ENCODE data around the gene ACAP1. TPM values are rescaled to one million over a fixed set of nuclear protein-coding genes. Genes with fewer than 3 reads are reported as not detected.
"Not testable (repeated sequence)": the region's sequence is repeated elsewhere in the genome, so short reads cannot be mapped to it uniquely, and the experiment has no call there.

The ACAP1 gene
- total RNA-seq, 4 donors from 2014 or later: 0.70 to 12.4 (median 4.5) TPM

DNA sequence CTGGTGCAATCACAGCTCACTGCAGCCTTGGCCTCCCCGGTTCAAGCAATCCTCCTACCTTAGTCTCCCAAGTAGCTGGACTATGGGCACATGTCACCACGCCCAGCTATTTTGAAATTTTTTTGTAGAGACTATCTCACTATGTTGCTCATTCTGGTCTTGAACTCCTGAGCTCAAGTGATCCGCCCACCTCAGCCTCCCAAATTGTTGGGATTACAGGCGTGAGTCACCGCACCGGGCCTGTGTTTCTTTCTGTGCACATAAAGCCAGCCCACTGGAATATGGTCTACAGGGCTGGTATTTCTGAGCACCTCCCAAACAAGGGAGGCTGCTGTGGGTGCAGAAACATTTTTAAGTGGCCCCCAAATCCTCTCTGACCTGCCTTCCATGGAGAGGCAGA is 27.0 kb downstream of the ACAP1 start:
- Histone ChIP-seq H3K27ac (no peak overlapping the region), H3K9me3 (no peaks in the 10 kb centered on the region), H3K27me3 (no peaks in the 10 kb centered on the region), H3K4me1 (no peaks in the 10 kb centered on the region), H3K36me3 (no peaks in the 10 kb centered on the region), H3K4me3 (no peak overlapping the region)
- no peak for DNase-seq (ENCODE audit: low spot score in 2 of 2)
- WGBS: 86% methylated on average over 6 of the region's 6 CpGs
- TF ChIP-seq POLR2A (IDR thresholded peaks at IDR 0.05) (no peak), EP300 (IDR thresholded peaks at IDR 0.05) (no peak), POLR2AphosphoS5 (IDR thresholded peaks at IDR 0.05) (no peak)
- TF ChIP-seq, protein P1, sequence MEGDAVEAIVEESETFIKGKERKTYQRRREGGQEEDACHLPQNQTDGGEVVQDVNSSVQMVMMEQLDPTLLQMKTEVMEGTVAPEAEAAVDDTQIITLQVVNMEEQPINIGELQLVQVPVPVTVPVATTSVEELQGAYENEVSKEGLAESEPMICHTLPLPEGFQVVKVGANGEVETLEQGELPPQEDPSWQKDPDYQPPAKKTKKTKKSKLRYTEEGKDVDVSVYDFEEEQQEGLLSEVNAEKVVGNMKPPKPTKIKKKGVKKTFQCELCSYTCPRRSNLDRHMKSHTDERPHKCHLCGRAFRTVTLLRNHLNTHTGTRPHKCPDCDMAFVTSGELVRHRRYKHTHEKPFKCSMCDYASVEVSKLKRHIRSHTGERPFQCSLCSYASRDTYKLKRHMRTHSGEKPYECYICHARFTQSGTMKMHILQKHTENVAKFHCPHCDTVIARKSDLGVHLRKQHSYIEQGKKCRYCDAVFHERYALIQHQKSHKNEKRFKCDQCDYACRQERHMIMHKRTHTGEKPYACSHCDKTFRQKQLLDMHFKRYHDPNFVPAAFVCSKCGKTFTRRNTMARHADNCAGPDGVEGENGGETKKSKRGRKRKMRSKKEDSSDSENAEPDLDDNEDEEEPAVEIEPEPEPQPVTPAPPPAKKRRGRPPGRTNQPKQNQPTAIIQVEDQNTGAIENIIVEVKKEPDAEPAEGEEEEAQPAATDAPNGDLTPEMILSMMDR (IDR thresholded peaks at IDR 0.05): no peak

DNA sequence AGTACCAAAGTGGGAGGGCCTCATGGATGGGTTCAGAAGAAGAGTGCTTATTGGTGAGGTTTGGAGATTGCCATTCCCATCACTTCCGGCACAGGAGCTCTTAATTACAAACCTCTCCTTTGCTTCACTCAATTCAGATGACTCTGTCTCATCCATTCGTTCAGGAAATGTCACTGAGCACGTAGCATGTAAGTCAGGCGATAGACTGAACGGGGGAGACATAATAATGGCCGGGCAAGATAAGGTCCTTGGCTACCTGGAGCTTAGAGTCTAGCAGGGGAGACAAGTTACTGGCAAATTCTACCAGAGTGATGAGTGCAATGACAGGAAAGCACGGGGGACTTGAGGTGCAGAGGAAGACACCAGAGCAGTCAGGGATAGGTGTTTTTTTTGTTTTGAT is 29.6 kb downstream of the ACAP1 start:
- H3K9me3 ChIP-seq; H3K27ac ChIP-seq; H3K27me3 ChIP-seq; H3K4me3 ChIP-seq; DNase-seq (ENCODE audit: low spot score in 2 of 2); H3K36me3 ChIP-seq; H3K4me1 ChIP-seq: not testable (repeated sequence)
- WGBS: 89% methylated on average over 6 of the region's 7 CpGs

DNA sequence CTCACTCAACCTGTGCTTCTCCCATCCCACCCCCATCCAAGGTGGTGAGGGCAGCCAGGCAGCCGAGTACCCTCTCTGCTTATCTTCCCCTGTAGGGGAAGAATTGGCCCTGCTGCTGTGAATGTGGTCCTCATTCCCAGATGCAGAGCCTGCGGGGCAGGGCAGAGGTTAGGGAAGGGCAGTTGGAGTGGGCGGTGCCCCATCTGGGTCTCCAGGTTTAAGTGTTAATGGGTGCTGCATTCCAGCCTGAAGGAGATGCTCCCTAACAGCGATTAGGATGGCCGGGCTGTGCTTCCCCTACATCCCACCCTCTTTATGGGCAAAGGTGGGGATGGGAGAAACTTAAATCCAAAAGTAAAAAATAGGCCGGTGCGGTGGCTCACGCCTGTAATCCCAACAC is 30.8 kb downstream of the ACAP1 start:
- Histone ChIP-seq H3K27ac (no peak overlapping the region), H3K4me1 (no peaks in the 10 kb centered on the region), H3K36me3 (no peaks in the 10 kb centered on the region), H3K27me3 (no peaks in the 10 kb centered on the region), H3K9me3 (no peaks in the 10 kb centered on the region), H3K4me3 (no peak overlapping the region)
- TF ChIP-seq POLR2A (IDR thresholded peaks at IDR 0.05): no peak
- no peak for TF ChIP-seq EP300 (IDR thresholded peaks at IDR 0.05)
- TF ChIP-seq, protein P1 (IDR thresholded peaks at IDR 0.05): no peak
- TF ChIP-seq POLR2AphosphoS5 (IDR thresholded peaks at IDR 0.05): no peak
- WGBS: 96% methylated on average over 8 of the region's 8 CpGs
- DNase-seq (ENCODE audit: low spot score in 2 of 2): no peak

DNA sequence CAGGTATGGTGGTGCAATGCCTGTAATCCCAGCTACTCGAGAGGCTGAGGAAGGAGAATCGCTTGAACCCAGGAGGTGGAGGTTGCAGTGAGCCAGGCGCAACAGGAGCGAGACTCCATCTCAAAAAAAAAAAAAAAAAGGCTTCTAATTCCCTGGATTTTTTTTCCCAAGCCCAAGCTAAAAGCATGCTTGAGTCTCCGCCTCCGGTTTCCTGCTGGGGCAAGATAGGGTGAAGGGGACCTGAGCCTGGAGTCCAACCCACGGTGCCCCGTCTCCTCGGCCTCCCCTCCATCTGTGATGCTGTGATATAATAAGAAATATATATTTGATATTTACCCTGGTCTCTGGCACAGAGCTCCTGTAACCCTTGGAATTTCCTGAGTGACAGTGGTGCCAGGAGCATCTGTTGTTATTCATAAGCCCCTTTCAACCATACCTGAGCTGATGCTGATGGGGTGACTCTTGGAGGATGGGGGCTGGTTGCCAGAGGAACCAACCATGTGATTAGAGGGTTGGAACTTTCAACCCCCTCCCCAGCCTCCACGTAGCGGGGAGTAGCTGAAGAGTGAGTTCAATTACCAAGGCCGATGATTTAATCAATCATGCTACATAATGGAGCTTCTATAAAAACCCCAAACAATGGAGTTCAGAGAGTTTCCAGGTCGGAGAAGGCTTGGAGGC is 31.7 kb downstream of the ACAP1 start:
- TF ChIP-seq EP300 (IDR thresholded peaks at IDR 0.05) (no peak), POLR2A (IDR thresholded peaks at IDR 0.05) (no peak), POLR2AphosphoS5 (IDR thresholded peaks at IDR 0.05) (no peak)
- TF ChIP-seq, protein P1 (IDR thresholded peaks at IDR 0.05): no peak
- no peak overlapping the region for H3K27ac ChIP-seq
- no peaks in the 10 kb centered on the region for H3K36me3 ChIP-seq
- WGBS: 81% methylated on average over 13 of the region's 13 CpGs
- no peaks in the 10 kb centered on the region for H3K27me3 ChIP-seq
- H3K9me3 ChIP-seq: no peaks in the 10 kb centered on the region
- H3K4me3 ChIP-seq: no peak overlapping the region
- DNase-seq (ENCODE audit: low spot score in 2 of 2): no peak
- H3K4me1 ChIP-seq: no peaks in the 10 kb centered on the region

DNA sequence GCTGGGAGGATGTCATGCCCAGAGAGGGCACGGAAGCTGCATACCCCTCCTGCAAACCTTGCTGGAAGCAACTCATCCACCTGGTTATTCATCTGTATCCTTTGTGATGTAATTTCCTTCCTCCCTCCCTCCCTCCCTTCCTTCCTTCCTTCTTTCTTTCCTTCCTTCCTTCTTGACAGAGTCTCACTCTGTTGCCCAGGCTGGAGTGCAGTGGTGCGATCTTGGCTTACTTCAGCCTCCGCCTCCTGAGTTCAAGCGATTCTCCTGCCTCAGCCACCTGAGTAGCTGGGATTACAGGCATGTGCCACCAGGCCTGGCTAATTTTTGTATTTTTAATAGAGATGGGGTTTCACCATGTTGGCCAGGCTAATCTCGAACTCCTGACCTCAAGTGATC is 32.3 kb downstream of the ACAP1 start:
- WGBS: 95% methylated on average over 5 of the region's 5 CpGs
- not testable (repeated sequence) for H3K4me1 ChIP-seq; H3K4me3 ChIP-seq; H3K36me3 ChIP-seq; H3K27me3 ChIP-seq; H3K9me3 ChIP-seq; DNase-seq (ENCODE audit: low spot score in 2 of 2); H3K27ac ChIP-seq

DNA sequence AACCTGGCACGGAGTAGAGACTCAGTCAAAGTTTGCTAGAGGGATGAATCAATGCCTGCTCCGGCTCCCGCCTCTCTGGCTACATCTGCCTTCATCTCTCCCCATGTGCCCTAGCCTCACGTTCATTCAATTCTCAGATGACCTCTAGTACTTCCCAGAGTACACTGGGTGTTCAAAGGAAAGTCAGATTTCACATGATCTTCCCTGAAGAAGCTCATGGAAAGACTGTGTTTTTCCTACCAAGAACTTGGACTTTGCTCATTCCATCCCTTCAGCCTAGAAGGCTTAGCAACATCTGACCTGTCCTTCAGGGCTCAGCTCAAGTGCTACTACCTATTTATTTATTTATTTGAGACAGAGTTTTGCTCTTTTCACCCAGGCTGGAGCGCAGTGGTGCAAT is 33.5 kb downstream of the ACAP1 start:
- H3K36me3 ChIP-seq: no peaks in the 10 kb centered on the region
- no peaks in the 10 kb centered on the region for H3K27me3 ChIP-seq
- H3K27ac ChIP-seq: no peak overlapping the region
- H3K4me3 ChIP-seq: no peak overlapping the region
- no peak for DNase-seq (ENCODE audit: low spot score in 2 of 2)
- no peaks in the 10 kb centered on the region for H3K4me1 ChIP-seq
- WGBS: 76% methylated on average over 5 of the region's 5 CpGs
- H3K9me3 ChIP-seq: no peaks in the 10 kb centered on the region
- TF ChIP-seq POLR2A (IDR thresholded peaks at IDR 0.05) (no peak), POLR2AphosphoS5 (IDR thresholded peaks at IDR 0.05) (no peak), EP300 (IDR thresholded peaks at IDR 0.05) (no peak)
- TF ChIP-seq, protein P1 (IDR thresholded peaks at IDR 0.05): no peak
